ENCODE results near the gene NPHP1.
"Not testable (repeated sequence)": the region's sequence is repeated elsewhere in the genome, so short reads cannot be mapped to it uniquely, and the experiment has no call there.

Gene NPHP1

DNA sequence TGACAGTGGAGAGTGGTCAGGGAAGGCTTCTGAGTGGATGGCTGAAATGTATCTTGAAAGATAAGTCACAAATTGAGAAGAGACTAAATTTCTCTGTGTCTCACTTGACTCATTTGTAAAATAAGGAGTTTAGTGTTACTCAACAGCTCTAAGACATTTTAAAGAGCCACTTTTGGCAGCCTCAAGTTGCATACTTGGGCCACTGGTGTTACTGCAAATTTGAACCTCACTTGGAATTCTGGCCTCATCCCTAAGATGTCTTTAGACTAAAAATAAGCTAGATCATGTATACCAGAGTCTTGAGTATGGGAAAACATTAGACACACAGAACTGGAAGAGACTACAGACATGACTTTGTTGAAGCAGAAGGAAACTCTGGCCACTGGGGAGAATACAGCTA is 12.0 kb upstream of the NPHP1 start:
- H3K27me3 ChIP-seq (ENCODE audit: control insufficient read depth, insufficient read depth, low read length), result no peaks in the 10 kb centered on the region
- H3K4me1 ChIP-seq (ENCODE audit: control insufficient read depth, low read depth, low read length), result peaks cover 1% of the 10 kb centered on the region
- no peak overlapping the region for H3K4me3 ChIP-seq (ENCODE audit: low read length)
- no peak overlapping the region for H3K27ac ChIP-seq (ENCODE audit: low read length)
- no peak overlapping the region for H3K9ac ChIP-seq (ENCODE audit: low read length)
- no peaks in the 10 kb centered on the region for H3K9me3 ChIP-seq (ENCODE audit: control insufficient read depth, low read depth, low read length)
- H3K36me3 ChIP-seq (ENCODE audit: control insufficient read depth, low read depth, low read length), result no peaks in the 10 kb centered on the region

DNA sequence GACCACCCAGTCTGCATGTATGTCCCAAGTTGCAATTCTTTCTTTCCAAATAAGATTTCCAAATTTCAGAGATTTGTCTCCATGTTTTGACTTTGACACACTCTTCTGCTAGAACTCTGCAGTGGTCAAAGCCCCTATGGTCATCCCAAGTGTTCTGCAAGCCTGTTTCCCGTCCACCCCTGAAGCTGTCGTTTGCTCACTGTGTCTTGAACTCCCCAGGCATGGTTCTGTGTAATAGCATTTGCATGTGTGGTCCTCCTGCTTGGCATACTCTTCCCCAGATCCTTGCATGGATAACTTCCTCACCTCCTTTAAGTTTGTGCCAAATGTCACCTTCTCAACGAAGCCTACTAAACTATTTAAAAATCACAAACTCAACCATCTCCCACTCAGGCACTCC is 11.4 kb upstream of the NPHP1 start:
- Histone ChIP-seq H3K4me1 (ENCODE audit: control insufficient read depth, low read depth, low read length) (no peaks in the 10 kb centered on the region), H3K9ac (ENCODE audit: low read length) (no peak overlapping the region), H3K27me3 (ENCODE audit: control insufficient read depth, insufficient read depth, low read length) (no peaks in the 10 kb centered on the region), H3K4me3 (ENCODE audit: low read length) (no peak overlapping the region), H3K36me3 (ENCODE audit: control insufficient read depth, low read depth, low read length) (no peaks in the 10 kb centered on the region), H3K27ac (ENCODE audit: low read length) (no peak overlapping the region), H3K9me3 (ENCODE audit: control insufficient read depth, low read depth, low read length) (no peaks in the 10 kb centered on the region)

DNA sequence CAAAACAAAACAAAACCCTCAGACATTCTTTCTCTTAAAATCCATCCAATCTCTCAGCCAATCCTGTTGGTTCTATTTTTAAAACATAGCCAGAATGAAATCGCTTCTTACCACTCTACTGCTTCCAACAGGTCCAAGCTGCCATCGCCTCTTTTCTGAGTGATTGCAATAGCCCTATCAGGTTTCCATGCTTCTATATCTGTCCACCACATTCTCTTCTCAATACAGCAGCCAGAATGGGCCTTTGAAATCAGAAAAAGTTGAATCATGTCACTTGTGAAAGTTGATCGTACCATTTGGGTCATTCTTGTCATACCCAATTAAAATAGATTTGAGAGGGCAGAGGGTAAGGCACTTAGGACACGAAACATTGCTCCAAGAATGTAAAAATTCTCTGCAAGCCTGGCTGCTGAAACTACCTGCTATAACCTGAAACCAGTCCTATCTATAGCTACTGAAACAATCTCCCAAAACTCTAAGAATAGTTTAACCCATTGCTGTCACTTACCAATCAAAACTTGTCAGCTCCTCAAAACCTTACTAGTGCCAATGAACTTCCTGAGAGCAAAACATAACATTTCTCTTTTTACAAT is 10.8 kb upstream of the NPHP1 start:
- Histone ChIP-seq H3K27ac (ENCODE audit: low read length) (no peak overlapping the region), H3K4me3 (ENCODE audit: low read length) (no peak overlapping the region), H3K9ac (ENCODE audit: low read length) (no peak overlapping the region), H3K4me1 (ENCODE audit: control insufficient read depth, low read depth, low read length) (no peaks in the 10 kb centered on the region), H3K36me3 (ENCODE audit: control insufficient read depth, low read depth, low read length) (no peaks in the 10 kb centered on the region), H3K9me3 (ENCODE audit: control insufficient read depth, low read depth, low read length) (no peaks in the 10 kb centered on the region), H3K27me3 (ENCODE audit: control insufficient read depth, insufficient read depth, low read length) (no peaks in the 10 kb centered on the region)

DNA sequence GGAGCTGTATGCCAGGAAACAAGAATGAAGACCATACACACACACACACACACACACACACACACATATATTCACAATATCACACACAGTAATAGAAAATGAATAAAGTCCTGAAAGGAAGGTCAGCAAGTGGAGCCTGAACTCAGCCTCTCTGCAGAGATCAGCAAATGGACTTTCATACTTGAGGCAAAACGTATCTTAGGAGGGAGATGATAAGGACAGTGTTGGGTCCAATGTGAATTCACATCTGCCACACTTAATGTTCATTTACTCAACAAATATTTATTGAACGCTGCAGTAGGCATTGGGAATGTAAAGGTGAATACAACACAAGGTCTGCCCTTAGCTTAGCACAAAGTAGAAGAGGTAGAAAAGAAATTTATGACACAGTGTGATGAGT is 10.3 kb upstream of the NPHP1 start:
- no peak overlapping the region for H3K4me3 ChIP-seq (ENCODE audit: low read length)
- H3K4me1 ChIP-seq (ENCODE audit: control insufficient read depth, low read depth, low read length), result no peaks in the 10 kb centered on the region
- no peaks in the 10 kb centered on the region for H3K27me3 ChIP-seq (ENCODE audit: control insufficient read depth, insufficient read depth, low read length)
- H3K9ac ChIP-seq (ENCODE audit: low read length), result no peak overlapping the region
- no peak overlapping the region for H3K27ac ChIP-seq (ENCODE audit: low read length)
- H3K36me3 ChIP-seq (ENCODE audit: control insufficient read depth, low read depth, low read length), result no peaks in the 10 kb centered on the region
- no peaks in the 10 kb centered on the region for H3K9me3 ChIP-seq (ENCODE audit: control insufficient read depth, low read depth, low read length)

DNA sequence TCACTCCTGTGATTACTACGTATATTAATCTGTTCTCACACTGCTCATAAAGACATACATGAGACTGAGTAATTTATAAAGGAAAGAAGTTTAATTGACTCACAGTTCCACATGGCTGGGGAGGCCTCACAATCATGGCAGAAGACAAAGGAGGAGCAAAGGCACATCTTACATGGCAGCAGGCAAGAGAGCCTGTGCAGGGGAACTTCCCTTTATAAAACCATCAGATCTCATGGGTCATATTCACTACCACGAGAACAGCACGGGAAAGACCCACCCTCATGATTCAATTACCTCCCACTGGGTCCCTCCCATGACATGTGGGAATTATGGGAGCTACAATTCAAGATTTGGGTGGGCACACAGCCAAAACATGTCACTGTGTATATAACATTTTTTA is 8.7 kb upstream of the NPHP1 start:
- H3K9ac ChIP-seq (ENCODE audit: low read length); H3K9me3 ChIP-seq (ENCODE audit: control insufficient read depth, low read depth, low read length); H3K4me3 ChIP-seq (ENCODE audit: low read length); H3K36me3 ChIP-seq (ENCODE audit: control insufficient read depth, low read depth, low read length); H3K27me3 ChIP-seq (ENCODE audit: control insufficient read depth, insufficient read depth, low read length); H3K27ac ChIP-seq (ENCODE audit: low read length); H3K4me1 ChIP-seq (ENCODE audit: control insufficient read depth, low read depth, low read length): not testable (repeated sequence)

DNA sequence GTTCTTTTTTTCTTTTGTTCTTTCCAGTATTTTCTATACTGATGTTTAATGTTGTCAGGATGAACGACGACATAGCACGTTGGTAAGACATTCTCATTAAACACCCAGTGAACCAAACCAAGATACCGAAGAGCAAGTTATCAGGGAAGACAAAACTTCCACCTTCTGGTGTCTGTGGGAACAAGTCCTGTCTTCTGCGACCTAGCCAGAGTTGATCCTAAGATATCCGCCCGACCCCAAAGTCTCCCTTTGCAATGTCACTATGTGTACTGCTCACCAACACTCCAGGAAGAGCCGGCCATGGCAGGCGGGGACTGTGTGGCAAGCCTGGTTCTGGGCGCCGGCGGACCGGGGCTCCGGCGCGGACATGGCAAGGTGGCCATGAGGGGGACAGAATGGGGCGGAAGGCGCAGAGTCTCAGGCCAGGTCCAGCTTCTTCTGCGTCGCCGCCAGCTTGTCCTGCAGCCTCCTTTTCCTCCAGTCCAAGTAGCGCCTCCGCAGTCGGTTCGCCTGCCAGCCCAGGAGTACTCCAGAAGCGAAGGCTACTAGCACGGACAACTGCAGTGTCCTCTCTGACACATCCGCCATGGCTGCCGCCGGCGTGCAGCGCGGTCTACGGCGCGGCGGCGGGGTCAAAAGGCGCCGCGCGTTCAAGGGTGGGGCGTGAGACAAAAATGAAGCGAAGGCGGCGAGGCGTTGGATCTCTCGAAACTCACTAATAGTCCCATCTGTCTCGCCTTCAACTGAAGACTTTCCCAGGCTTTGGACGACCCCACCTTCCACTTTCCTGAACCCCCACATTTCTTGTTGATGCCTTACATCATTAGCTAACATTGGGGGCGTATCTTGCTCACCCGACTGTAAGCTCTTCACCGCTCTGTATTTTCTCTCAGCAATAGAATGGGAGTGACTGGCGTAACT is 7.4 kb upstream of the NPHP1 start, which contains the start of gene MTLN:
TSS of gene MTLN (minus strand) at position 610 of the 921 bp plus-strand sequence. CDS start at position 588, 22 bp downstream.
- no peaks in the 10 kb centered on the region for H3K4me1 ChIP-seq (ENCODE audit: control insufficient read depth, low read depth, low read length)
- peak within 1 kb of the TSS; percentile 92 for H3K4me3 ChIP-seq (ENCODE audit: low read length)
- H3K27ac ChIP-seq (ENCODE audit: low read length), result peak within 1 kb of the TSS; percentile 70
- peak within 1 kb of the TSS; percentile 83 for H3K9ac ChIP-seq (ENCODE audit: low read length)
- no peaks in the 10 kb centered on the region for H3K9me3 ChIP-seq (ENCODE audit: control insufficient read depth, low read depth, low read length)
- H3K36me3 ChIP-seq (ENCODE audit: control insufficient read depth, low read depth, low read length), result no peaks in the 10 kb centered on the region
- H3K27me3 ChIP-seq (ENCODE audit: control insufficient read depth, insufficient read depth, low read length), result no peaks in the 10 kb centered on the region

DNA sequence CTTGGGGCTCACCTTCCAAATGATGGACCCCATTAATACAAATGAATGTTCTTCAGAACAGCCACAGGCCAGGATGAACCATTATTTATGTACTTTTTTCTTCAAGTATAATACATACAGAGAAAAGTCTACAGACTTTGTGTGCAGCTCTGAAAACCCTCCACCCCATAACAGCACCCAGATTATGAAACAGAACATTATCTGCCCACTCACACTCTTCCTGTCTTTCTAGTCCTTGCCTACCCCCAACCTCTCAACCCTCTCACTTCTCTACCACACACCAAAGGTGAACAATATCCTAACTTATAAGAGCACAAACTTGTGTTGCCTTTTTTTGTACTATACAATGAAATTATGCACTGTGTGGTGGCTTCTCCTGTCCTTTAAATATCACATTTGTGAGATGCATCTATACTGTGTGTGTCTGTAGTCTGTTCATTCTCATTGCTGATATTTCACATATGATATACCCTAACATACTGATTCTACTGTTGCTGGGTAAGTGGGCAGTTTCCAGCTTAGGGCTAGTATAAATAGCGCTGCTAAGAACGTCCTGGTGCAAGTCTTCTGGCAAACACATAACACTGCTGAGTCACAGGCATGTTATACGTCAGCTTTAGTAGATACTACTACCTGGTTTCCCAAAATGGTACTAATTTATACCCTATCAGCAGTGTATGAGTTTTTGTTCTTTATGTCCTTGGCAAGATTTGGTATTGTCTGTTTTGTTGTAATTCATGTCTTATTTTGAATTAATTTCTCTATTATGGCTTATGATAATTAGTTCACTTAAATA is 1.0 kb upstream of the NPHP1 start:
- Histone ChIP-seq H3K36me3 (ENCODE audit: control insufficient read depth, low read depth, low read length) (no peaks in the 10 kb centered on the region), H3K27ac (ENCODE audit: low read length) (no peak overlapping the region), H3K4me1 (ENCODE audit: control insufficient read depth, low read depth, low read length) (peaks cover 3% of the 10 kb centered on the region), H3K27me3 (ENCODE audit: control insufficient read depth, insufficient read depth, low read length) (no peaks in the 10 kb centered on the region), H3K9ac (ENCODE audit: low read length) (no peak overlapping the region), H3K4me3 (ENCODE audit: low read length) (peak overlapping the region; percentile 88), H3K9me3 (ENCODE audit: control insufficient read depth, low read depth, low read length) (no peaks in the 10 kb centered on the region)

DNA sequence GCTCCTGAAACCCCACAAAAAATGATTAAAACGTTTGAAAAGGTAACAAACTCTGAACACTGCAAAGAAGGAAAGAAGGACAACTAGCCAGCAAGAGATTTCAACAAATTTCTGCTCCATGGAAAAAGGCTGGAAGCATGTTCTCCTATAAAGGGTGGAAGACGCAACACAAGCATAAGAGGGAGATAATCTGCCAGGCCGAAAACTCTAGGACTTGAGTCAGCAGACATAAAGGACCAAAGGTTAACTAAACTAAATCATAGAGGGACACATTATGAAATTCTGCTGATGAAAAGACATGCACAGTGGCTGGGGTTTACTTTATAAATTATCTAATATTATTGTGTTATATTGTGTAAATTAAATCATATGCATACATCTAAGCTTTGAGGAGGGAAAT is 6.8 kb downstream of the NPHP1 start:
- Histone ChIP-seq H3K4me3 (ENCODE audit: low read length) (no peak overlapping the region), H3K36me3 (ENCODE audit: control insufficient read depth, low read depth, low read length) (no peaks in the 10 kb centered on the region), H3K9me3 (ENCODE audit: control insufficient read depth, low read depth, low read length) (no peaks in the 10 kb centered on the region), H3K27ac (ENCODE audit: low read length) (no peak overlapping the region), H3K9ac (ENCODE audit: low read length) (no peak overlapping the region), H3K27me3 (ENCODE audit: control insufficient read depth, insufficient read depth, low read length) (no peaks in the 10 kb centered on the region), H3K4me1 (ENCODE audit: control insufficient read depth, low read depth, low read length) (no peaks in the 10 kb centered on the region)

DNA sequence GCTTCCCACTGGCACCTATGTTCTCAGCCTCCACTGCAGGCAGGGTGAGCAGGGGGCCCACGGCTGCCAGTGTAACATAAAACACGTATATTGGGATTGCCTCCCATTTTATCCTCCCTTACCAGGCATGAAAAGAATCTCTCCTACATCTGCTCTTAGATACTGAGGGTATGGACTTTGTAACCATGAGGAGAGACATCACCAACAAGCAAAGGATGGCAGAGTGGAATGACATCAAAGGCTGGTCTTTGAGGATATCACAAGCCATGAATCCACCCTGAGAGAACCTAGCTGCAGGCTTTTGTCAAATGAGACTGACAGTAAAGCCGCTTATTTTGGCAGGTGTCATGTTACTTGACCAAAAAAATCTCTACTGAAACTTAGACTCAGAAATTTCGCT is 7.4 kb downstream of the NPHP1 start:
- no peaks in the 10 kb centered on the region for H3K9me3 ChIP-seq (ENCODE audit: control insufficient read depth, low read depth, low read length)
- no peaks in the 10 kb centered on the region for H3K27me3 ChIP-seq (ENCODE audit: control insufficient read depth, insufficient read depth, low read length)
- H3K9ac ChIP-seq (ENCODE audit: low read length), result no peak overlapping the region
- H3K4me1 ChIP-seq (ENCODE audit: control insufficient read depth, low read depth, low read length), result no peaks in the 10 kb centered on the region
- H3K4me3 ChIP-seq (ENCODE audit: low read length), result no peak overlapping the region
- no peaks in the 10 kb centered on the region for H3K36me3 ChIP-seq (ENCODE audit: control insufficient read depth, low read depth, low read length)
- no peak overlapping the region for H3K27ac ChIP-seq (ENCODE audit: low read length)

DNA sequence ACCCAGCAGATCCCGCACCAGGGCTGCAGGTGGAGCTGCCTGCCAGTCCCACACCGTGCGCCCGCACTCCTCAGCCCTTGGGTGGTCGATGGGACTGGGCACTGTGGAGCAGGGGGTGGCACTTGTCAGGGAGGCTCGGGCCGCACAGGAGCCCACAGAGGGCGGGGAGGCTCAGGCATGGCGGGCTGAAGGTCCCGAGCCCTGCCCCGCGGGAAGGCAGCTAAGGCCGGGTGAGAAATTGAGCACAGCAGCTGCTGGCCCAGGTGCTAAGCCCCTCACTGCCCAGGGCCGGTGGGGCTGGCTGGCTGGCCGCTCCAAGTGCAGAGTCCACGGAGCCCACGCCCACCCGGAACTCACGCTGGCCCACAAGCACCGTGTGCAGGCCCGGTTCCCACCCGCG is 14.6 kb downstream of the NPHP1 start:
- H3K27me3 ChIP-seq (ENCODE audit: control insufficient read depth, insufficient read depth, low read length); H3K36me3 ChIP-seq (ENCODE audit: control insufficient read depth, low read depth, low read length); H3K27ac ChIP-seq (ENCODE audit: low read length); H3K4me3 ChIP-seq (ENCODE audit: low read length); H3K4me1 ChIP-seq (ENCODE audit: control insufficient read depth, low read depth, low read length); H3K9ac ChIP-seq (ENCODE audit: low read length); H3K9me3 ChIP-seq (ENCODE audit: control insufficient read depth, low read depth, low read length): not testable (repeated sequence)

DNA sequence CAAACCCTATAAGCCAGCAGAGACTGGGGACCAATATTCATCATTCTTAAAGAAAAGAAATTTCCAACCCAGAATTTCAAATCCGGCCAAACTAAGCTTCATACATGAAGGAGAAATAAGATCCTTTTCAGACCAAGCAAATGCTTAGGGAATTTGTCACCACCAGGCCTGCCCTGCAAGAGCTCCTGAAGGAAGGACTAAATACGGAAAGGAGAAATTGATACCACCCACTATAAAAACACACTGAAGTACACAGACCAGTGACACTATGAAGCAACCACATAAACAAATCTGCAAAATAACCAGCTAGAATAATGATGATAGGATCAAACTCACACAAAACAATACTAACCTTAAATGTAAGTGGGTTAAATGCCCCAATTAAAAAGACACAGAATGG is 22.4 kb downstream of the NPHP1 start:
- H3K9me3 ChIP-seq (ENCODE audit: control insufficient read depth, low read depth, low read length), result peaks cover 6% of the 10 kb centered on the region
- no peak overlapping the region for H3K9ac ChIP-seq (ENCODE audit: low read length)
- H3K27ac ChIP-seq (ENCODE audit: low read length), result no peak overlapping the region
- no peaks in the 10 kb centered on the region for H3K36me3 ChIP-seq (ENCODE audit: control insufficient read depth, low read depth, low read length)
- no peaks in the 10 kb centered on the region for H3K4me1 ChIP-seq (ENCODE audit: control insufficient read depth, low read depth, low read length)
- no peaks in the 10 kb centered on the region for H3K27me3 ChIP-seq (ENCODE audit: control insufficient read depth, insufficient read depth, low read length)
- no peak overlapping the region for H3K4me3 ChIP-seq (ENCODE audit: low read length)

Data from iPS-18a (cell line).